ENCODE results near the gene CACNA1B.
A peak's percentile ranks its signal among the peaks of the same experiment; 100 is the strongest.

The CACNA1B gene

GRCh38 chr9:138023394-138024124 is 146.0 kb downstream of the CACNA1B start:
- ChIA-PET POLR2A (no interaction called here), CTCF (no interaction called here)
- no peak for DNase-seq (ENCODE audit: extremely low spot score)
- TF ChIP-seq HDGF (IDR thresholded peaks at IDR 0.05; ENCODE audit: borderline replicate concordance) (no peak), FOXK2 (IDR thresholded peaks at IDR 0.05) (no peak), PKNOX1 (IDR thresholded peaks at IDR 0.05) (no peak), FOXM1 (IDR thresholded peaks at IDR 0.05; ENCODE audit: borderline replicate concordance) (no peak), L3MBTL2 (conservative IDR thresholded peaks at IDR 0.05) (no peak), CTBP1 (IDR thresholded peaks at IDR 0.05; ENCODE audit: borderline replicate concordance) (no peak), NFRKB (IDR thresholded peaks at IDR 0.05) (no peak), ZNF384 (IDR thresholded peaks at IDR 0.05) (no peak), TARDBP (IDR thresholded peaks at IDR 0.05) (no peak)

DNA sequence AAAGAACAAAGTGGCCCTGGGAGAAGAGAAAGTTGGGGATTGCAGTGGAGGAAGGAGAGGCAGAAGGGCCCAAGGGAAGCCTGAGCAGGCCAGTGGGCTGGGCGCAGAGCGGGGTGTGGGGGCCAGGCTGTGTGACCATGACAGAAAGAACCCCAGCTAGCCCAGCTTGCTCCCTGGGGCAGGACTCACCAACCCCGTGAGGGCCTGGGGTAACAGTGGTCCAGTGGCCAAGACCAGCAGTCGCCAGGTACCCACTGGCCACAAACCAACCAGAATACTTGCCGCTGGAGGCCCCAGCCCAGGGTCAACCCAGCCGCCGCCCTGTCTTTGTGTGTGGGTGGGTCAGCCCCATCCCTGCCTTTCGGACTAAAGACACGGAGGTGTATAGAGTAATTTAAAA is 146.5 kb downstream of the CACNA1B start:
- peak; percentile 2 for DNase-seq (ENCODE audit: extremely low spot score)
- no peak for TF ChIP-seq TARDBP (IDR thresholded peaks at IDR 0.05)
- TF ChIP-seq HDGF (IDR thresholded peaks at IDR 0.05; ENCODE audit: borderline replicate concordance) = no peak
- no peak for TF ChIP-seq FOXM1 (IDR thresholded peaks at IDR 0.05; ENCODE audit: borderline replicate concordance)
- TF ChIP-seq ARNT (IDR thresholded peaks at IDR 0.05) = no peak
- TF ChIP-seq PKNOX1 (IDR thresholded peaks at IDR 0.05) = no peak
- TF ChIP-seq L3MBTL2 (conservative IDR thresholded peaks at IDR 0.05) = no peak
- no peak for TF ChIP-seq LEF1 (IDR thresholded peaks at IDR 0.05; ENCODE audit: borderline replicate concordance)
- no peak for TF ChIP-seq SP1 (IDR thresholded peaks at IDR 0.05)
- TF ChIP-seq BHLHE40 (IDR thresholded peaks at IDR 0.05; ENCODE audit: borderline replicate concordance) = no peak
- no peak for TF ChIP-seq ZNF384 (IDR thresholded peaks at IDR 0.05)
- TF ChIP-seq NFRKB (IDR thresholded peaks at IDR 0.05) = no peak
- TF ChIP-seq ELF4 (IDR thresholded peaks at IDR 0.05) = no peak
- TF ChIP-seq CTBP1 (IDR thresholded peaks at IDR 0.05; ENCODE audit: borderline replicate concordance) = no peak
- POLR2A ChIA-PET = no interaction called here
- CTCF ChIA-PET = no interaction called here

DNA sequence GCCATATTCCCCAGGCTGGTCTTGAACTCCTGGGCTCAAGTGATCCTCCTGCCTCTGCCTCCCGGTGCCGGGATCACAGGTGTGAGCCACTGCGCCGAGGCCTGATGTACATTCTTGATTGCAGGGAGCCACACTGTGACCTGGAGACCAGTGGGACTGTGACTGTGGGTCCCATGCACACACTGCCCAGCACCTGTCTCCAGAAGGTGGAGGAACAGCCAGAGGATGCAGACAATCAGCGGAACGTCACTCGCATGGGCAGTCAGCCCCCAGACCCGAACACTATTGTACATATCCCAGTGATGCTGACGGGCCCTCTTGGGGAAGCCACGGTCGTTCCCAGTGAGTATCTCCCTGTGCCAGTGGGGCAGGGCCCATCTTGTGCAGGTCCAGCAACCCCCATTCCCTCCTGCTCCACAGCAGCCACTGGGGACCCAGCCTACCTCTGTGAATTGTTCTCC is 147.3 kb downstream of the CACNA1B start:
- no peak for DNase-seq (ENCODE audit: extremely low spot score)
- TF ChIP-seq FOXK2 (IDR thresholded peaks at IDR 0.05) (no peak), HDGF (IDR thresholded peaks at IDR 0.05; ENCODE audit: borderline replicate concordance) (no peak), TARDBP (IDR thresholded peaks at IDR 0.05) (no peak)
- POLR2A ChIA-PET = no interaction called here
- CTCF ChIA-PET = no interaction called here

DNA sequence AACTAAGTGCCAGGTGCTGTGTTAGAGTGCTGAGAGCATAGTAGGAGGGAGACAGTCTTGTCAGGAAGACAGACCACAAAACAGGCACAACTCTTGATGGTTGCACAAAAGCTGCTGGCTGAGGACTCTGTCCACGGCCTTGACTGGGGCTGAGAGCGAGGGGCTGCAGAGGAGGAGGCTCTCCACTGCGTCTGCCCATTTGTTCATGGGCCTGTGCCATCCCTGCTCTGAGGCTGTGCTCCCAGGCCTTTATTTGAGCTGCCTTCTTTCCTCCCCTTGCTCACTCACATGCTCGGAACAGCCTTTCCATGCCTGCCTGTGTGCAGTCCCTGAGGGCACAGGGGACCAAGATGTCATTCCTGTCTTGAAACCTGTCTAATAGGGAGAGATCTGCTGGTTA is 147.8 kb downstream of the CACNA1B start:
- DNase-seq (ENCODE audit: extremely low spot score) = no peak
- TF ChIP-seq BHLHE40 (IDR thresholded peaks at IDR 0.05; ENCODE audit: borderline replicate concordance) (no peak), SP1 (IDR thresholded peaks at IDR 0.05) (no peak), ZNF384 (IDR thresholded peaks at IDR 0.05) (no peak), ELF4 (IDR thresholded peaks at IDR 0.05) (no peak), L3MBTL2 (conservative IDR thresholded peaks at IDR 0.05) (no peak), SUZ12 (IDR thresholded peaks at IDR 0.05) (no peak)
- ChIA-PET CTCF (no interaction called here), POLR2A (no interaction called here)

GRCh38 chr9:138025908-138026307 is 148.3 kb downstream of the CACNA1B start:
- ChIA-PET CTCF (no interaction called here), POLR2A (no interaction called here)
- DNase-seq (ENCODE audit: extremely low spot score) = no peak
- no peak for TF ChIP-seq L3MBTL2 (conservative IDR thresholded peaks at IDR 0.05)
- TF ChIP-seq FOXK2 (IDR thresholded peaks at IDR 0.05) = no peak
- no peak for TF ChIP-seq ELF4 (IDR thresholded peaks at IDR 0.05)
- TF ChIP-seq BHLHE40 (IDR thresholded peaks at IDR 0.05; ENCODE audit: borderline replicate concordance) = no peak
- TF ChIP-seq TARDBP (IDR thresholded peaks at IDR 0.05) = no peak
- no peak for TF ChIP-seq ZNF384 (IDR thresholded peaks at IDR 0.05)
- no peak for TF ChIP-seq ARNT (IDR thresholded peaks at IDR 0.05)
- no peak for TF ChIP-seq SUZ12 (IDR thresholded peaks at IDR 0.05)
- no peak for TF ChIP-seq FOXA1 (IDR thresholded peaks at IDR 0.05)
- no peak for TF ChIP-seq NFRKB (IDR thresholded peaks at IDR 0.05)
- TF ChIP-seq LEF1 (IDR thresholded peaks at IDR 0.05; ENCODE audit: borderline replicate concordance) = no peak
- TF ChIP-seq PKNOX1 (IDR thresholded peaks at IDR 0.05) = no peak
- no peak for TF ChIP-seq SP1 (IDR thresholded peaks at IDR 0.05)
- no peak for TF ChIP-seq FOXM1 (IDR thresholded peaks at IDR 0.05; ENCODE audit: borderline replicate concordance)
- no peak for TF ChIP-seq HDGF (IDR thresholded peaks at IDR 0.05; ENCODE audit: borderline replicate concordance)

DNA sequence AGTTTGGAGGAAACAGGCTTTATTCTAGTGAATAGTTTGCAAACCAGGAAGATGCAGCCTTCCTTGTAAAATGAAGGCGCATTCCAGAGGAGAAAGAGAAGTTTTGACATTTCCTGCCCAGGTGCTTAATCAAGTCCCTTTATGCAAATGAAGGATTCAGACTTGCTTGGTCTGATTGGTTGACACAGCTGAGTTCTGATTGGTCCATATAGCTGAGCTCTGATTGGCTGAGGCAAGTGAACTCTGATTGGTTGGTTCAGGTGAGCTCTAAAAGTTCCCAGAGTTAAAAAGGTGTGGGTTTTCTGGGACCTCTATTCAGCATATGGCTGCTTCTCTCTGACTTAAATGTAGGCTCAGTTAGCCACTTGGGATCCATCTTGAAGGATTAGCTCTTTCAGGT is 151.0 kb downstream of the CACNA1B start:
- no peak for DNase-seq (ENCODE audit: extremely low spot score)
- ChIA-PET CTCF (no interaction called here), POLR2A (no interaction called here)
- no peak for TF ChIP-seq NFRKB (IDR thresholded peaks at IDR 0.05)
- TF ChIP-seq FOXK2 (IDR thresholded peaks at IDR 0.05) = no peak
- no peak for TF ChIP-seq HDGF (IDR thresholded peaks at IDR 0.05; ENCODE audit: borderline replicate concordance)
- TF ChIP-seq CTBP1 (IDR thresholded peaks at IDR 0.05; ENCODE audit: borderline replicate concordance) = no peak
- no peak for TF ChIP-seq ARNT (IDR thresholded peaks at IDR 0.05)
- TF ChIP-seq SUZ12 (IDR thresholded peaks at IDR 0.05) = no peak
- TF ChIP-seq TARDBP (IDR thresholded peaks at IDR 0.05) = no peak
- TF ChIP-seq ELF4 (IDR thresholded peaks at IDR 0.05) = no peak
- TF ChIP-seq ZNF384 (IDR thresholded peaks at IDR 0.05) = no peak
- TF ChIP-seq FOXA1 (IDR thresholded peaks at IDR 0.05) = no peak
- TF ChIP-seq L3MBTL2 (conservative IDR thresholded peaks at IDR 0.05) = no peak
- no peak for TF ChIP-seq FOXM1 (IDR thresholded peaks at IDR 0.05; ENCODE audit: borderline replicate concordance)

Measured in HEK293T (cell line).